Gastrocnemius medialis (tissue), 4 donors: ENCODE data around the gene WDFY4.

Source experiments
- CTCF ChIP-seq, 5 experiments: fragments of 450-650 bp in 3 of 5; fragments of 200-600 bp in 2 of 5; sonication (generic) in 2 of 5; IDR thresholded peaks in 4 of 5; conservative IDR thresholded peaks in 1 of 5; 1 replicate in 4 of 5; 2 replicates in 1 of 5; pipeline ENCODE4 v1.5.1; 2016 to 2019; ENCODE audit warnings: antibody characterized with exemption in 5 of 5, mild to moderate bottlenecking in 3 of 5, moderate library complexity in 3 of 5
- POLR2A ChIP-seq, 2 donors: fragments of 450-650 bp; IDR thresholded peaks; one replicate each; pipeline ENCODE4 v1.6.1; 2017; ENCODE audit warnings: antibody characterized with exemption in 2 of 2, mild to moderate bottlenecking in 2 of 2, moderate library complexity in 2 of 2

GRCh38 chr10:48700493-48700892 lies 15.8 kb downstream of the WDFY4 start:
- TF ChIP-seq CTCF (IDR thresholded peaks at IDR 0.05 in 4 of 5, conservative IDR thresholded peaks at IDR 0.05 in 1 of 5) (no peak), POLR2A (IDR thresholded peaks at IDR 0.05) (no peak)
